ENCODE measurements around the gene SRCAP. TPM values are rescaled to one million over a fixed set of nuclear protein-coding genes. Genes with fewer than 3 reads are reported as not detected.

Gene SRCAP
- total RNA-seq, 1 experiment from 2014 or later, result 6.9 TPM

GRCh38 chr16:30738984-30739951, 40.3 kb downstream of the SRCAP start:
- Histone ChIP-seq H3K27me3 (no peaks in the 10 kb centered on the region), H3K9me3 (no peaks in the 10 kb centered on the region), H3K4me3 (no peak overlapping the region), H3K36me3 (peaks cover 88% of the 10 kb centered on the region)
- no peak for DNase-seq

GRCh38 chr16:30740364-30741251, 41.6 kb downstream of the SRCAP start:
- Histone ChIP-seq H3K27me3 (no peaks in the 10 kb centered on the region), H3K36me3 (peaks cover 93% of the 10 kb centered on the region), H3K9me3 (no peaks in the 10 kb centered on the region), H3K4me3 (no peak overlapping the region)
- peak; percentile 79 for DNase-seq

- H3K36me3 ChIP-seq, result peaks cover 84% of the 10 kb centered on the region
- no peaks in the 10 kb centered on the region for H3K27me3 ChIP-seq
- no peaks in the 10 kb centered on the region for H3K9me3 ChIP-seq
- H3K4me3 ChIP-seq, result no peak overlapping the region
- DNase-seq, result peak; percentile 68
These were observed 42.5 kb downstream of the SRCAP start for GRCh38 chr16:30741461-30741914.

- H3K9me3 ChIP-seq, result no peaks in the 10 kb centered on the region
- H3K27me3 ChIP-seq, result no peaks in the 10 kb centered on the region
- no peak for DNase-seq
- no peak overlapping the region for H3K4me3 ChIP-seq
- H3K36me3 ChIP-seq, result peaks cover 62% of the 10 kb centered on the region
These were observed 44.7 kb downstream of the SRCAP start for GRCh38 chr16:30743716-30744115.

- no peak for DNase-seq
- Histone ChIP-seq H3K4me3 (no peak overlapping the region), H3K27me3 (no peaks in the 10 kb centered on the region), H3K9me3 (no peaks in the 10 kb centered on the region), H3K36me3 (peaks cover 57% of the 10 kb centered on the region)
These were observed 45.2 kb downstream of the SRCAP start for GRCh38 chr16:30744183-30744582.

GRCh38 chr16:30745082-30745481, 46.1 kb downstream of the SRCAP start:
- no peaks in the 10 kb centered on the region for H3K27me3 ChIP-seq
- DNase-seq, result no peak
- H3K36me3 ChIP-seq, result peaks cover 53% of the 10 kb centered on the region
- no peak overlapping the region for H3K4me3 ChIP-seq
- H3K9me3 ChIP-seq, result no peaks in the 10 kb centered on the region

GRCh38 chr16:30746638-30747175, 47.7 kb downstream of the SRCAP start:
- Histone ChIP-seq H3K27me3 (no peaks in the 10 kb centered on the region), H3K36me3 (peaks cover 53% of the 10 kb centered on the region), H3K4me3 (no peak overlapping the region), H3K9me3 (no peaks in the 10 kb centered on the region)
- no peak for DNase-seq

GRCh38 chr16:30747331-30747730, 48.4 kb downstream of the SRCAP start:
- H3K36me3 ChIP-seq, result peaks cover 47% of the 10 kb centered on the region
- H3K4me3 ChIP-seq, result peak overlapping the region; percentile 80
- no peaks in the 10 kb centered on the region for H3K27me3 ChIP-seq
- H3K9me3 ChIP-seq, result no peaks in the 10 kb centered on the region
- peak; percentile 70 for DNase-seq

GRCh38 chr16:30747799-30748633, 49.0 kb downstream of the SRCAP start, which contains the start of gene PHKG2:
TSS of gene PHKG2 (plus strand) at chr16:30748425. CDS start at chr16:30748821, 396 bp downstream.
- DNase-seq, result peak; percentile 100
- no peaks in the 10 kb centered on the region for H3K9me3 ChIP-seq
- peak within 1 kb of the TSS; percentile 80 for H3K4me3 ChIP-seq
- H3K36me3 ChIP-seq, result peaks cover 47% of the 10 kb centered on the region
- H3K27me3 ChIP-seq, result no peaks in the 10 kb centered on the region

- Histone ChIP-seq H3K4me3 (peak overlapping the region; percentile 80), H3K27me3 (no peaks in the 10 kb centered on the region), H3K9me3 (no peaks in the 10 kb centered on the region), H3K36me3 (peaks cover 50% of the 10 kb centered on the region)
- peak; percentile 60 for DNase-seq
These were observed 49.9 kb downstream of the SRCAP start for GRCh38 chr16:30748634-30749445.

GRCh38 chr16:30750201-30750600, 51.2 kb downstream of the SRCAP start:
- Histone ChIP-seq H3K9me3 (no peaks in the 10 kb centered on the region), H3K4me3 (no peak overlapping the region), H3K27me3 (no peaks in the 10 kb centered on the region), H3K36me3 (peaks cover 48% of the 10 kb centered on the region)
- no peak for DNase-seq

- peaks cover 49% of the 10 kb centered on the region for H3K36me3 ChIP-seq
- no peaks in the 10 kb centered on the region for H3K27me3 ChIP-seq
- no peaks in the 10 kb centered on the region for H3K9me3 ChIP-seq
- DNase-seq, result no peak
- no peak overlapping the region for H3K4me3 ChIP-seq
These were observed 52.0 kb downstream of the SRCAP start for GRCh38 chr16:30750876-30751465.

- DNase-seq, result no peak
- H3K36me3 ChIP-seq, result peaks cover 58% of the 10 kb centered on the region
- H3K4me3 ChIP-seq, result no peak overlapping the region
- no peaks in the 10 kb centered on the region for H3K27me3 ChIP-seq
- H3K9me3 ChIP-seq, result no peaks in the 10 kb centered on the region
These were observed 54.6 kb downstream of the SRCAP start for GRCh38 chr16:30753596-30753995.

- Histone ChIP-seq H3K9me3 (no peaks in the 10 kb centered on the region), H3K27me3 (no peaks in the 10 kb centered on the region), H3K36me3 (peaks cover 54% of the 10 kb centered on the region), H3K4me3 (no peak overlapping the region)
- DNase-seq, result no peak
These were observed 57.2 kb downstream of the SRCAP start for GRCh38 chr16:30755955-30756780.

Data from MG63 (cell line).